ENCODE results near the gene ADAM12.
"Not testable (repeated sequence)": the region's sequence is repeated elsewhere in the genome, so short reads cannot be mapped to it uniquely, and the experiment has no call there.

ADAM12 gene

GRCh38 chr10:126205486-126206205 lies 182.6 kb downstream of the ADAM12 start:
- DNase-seq, result no peak

- no peak for DNase-seq
These were observed 184.0 kb downstream of the ADAM12 start for GRCh38 chr10:126204320-126204719.

- no peak for DNase-seq
These were observed 184.5 kb downstream of the ADAM12 start for GRCh38 chr10:126203746-126204145.

GRCh38 chr10:126201603-126202002 lies 186.7 kb downstream of the ADAM12 start:
- DNase-seq, result no peak

- no peak for DNase-seq
These were observed 188.9 kb downstream of the ADAM12 start for GRCh38 chr10:126199221-126199998.

- no peak for DNase-seq
These were observed 189.6 kb downstream of the ADAM12 start for GRCh38 chr10:126198681-126199080.

GRCh38 chr10:126197036-126197543 lies 191.2 kb downstream of the ADAM12 start:
- DNase-seq, result no peak

GRCh38 chr10:126196281-126196680 lies 192.0 kb downstream of the ADAM12 start:
- DNase-seq, result no peak

GRCh38 chr10:126191192-126191591 lies 197.1 kb downstream of the ADAM12 start:
- no peak for DNase-seq

- DNase-seq, result no peak
These were observed 199.5 kb downstream of the ADAM12 start for GRCh38 chr10:126188679-126189200.

- DNase-seq, result no peak
These were observed 200.9 kb downstream of the ADAM12 start for GRCh38 chr10:126187399-126187798.

GRCh38 chr10:126186766-126187165 lies 201.5 kb downstream of the ADAM12 start:
- no peak for DNase-seq

- no peak for DNase-seq
These were observed 202.4 kb downstream of the ADAM12 start for GRCh38 chr10:126185676-126186447.

GRCh38 chr10:126181626-126182025 lies 206.7 kb downstream of the ADAM12 start:
- no peak for DNase-seq

- no peak for DNase-seq
These were observed 208.6 kb downstream of the ADAM12 start for GRCh38 chr10:126179637-126180036.

GRCh38 chr10:126177417-126178030 lies 210.8 kb downstream of the ADAM12 start:
- no peak for DNase-seq

GRCh38 chr10:126175641-126176262 lies 212.5 kb downstream of the ADAM12 start:
- no peak for DNase-seq

- DNase-seq, result not testable (repeated sequence)
These were observed 215.5 kb downstream of the ADAM12 start for GRCh38 chr10:126172755-126173154.

- no peak for DNase-seq
These were observed 216.7 kb downstream of the ADAM12 start for GRCh38 chr10:126171555-126171954.

GRCh38 chr10:126170776-126171175 lies 217.5 kb downstream of the ADAM12 start:
- DNase-seq, result no peak

GRCh38 chr10:126170371-126170770 lies 217.9 kb downstream of the ADAM12 start:
- DNase-seq, result no peak

- DNase-seq, result no peak
These were observed 218.4 kb downstream of the ADAM12 start for GRCh38 chr10:126169899-126170298.

All from activated CD4-positive, alpha-beta T cell treated with anti-CD3 and anti-CD28 coated beads for 1 hour (primary cell).